HepG2 (cell line): ENCODE data around the gene NUDT17. TPM values are rescaled to one million over a fixed set of nuclear protein-coding genes. Genes with fewer than 3 reads are reported as not detected.

Source experiments
- AGO2 ChIP-seq: fragments of 200-400 bp; formaldehyde crosslinking; optimal IDR thresholded peaks from 2 replicates; pipeline ENCODE3; 2017; ENCODE audit warnings: mild to moderate bottlenecking, low read depth, low read length, moderate library complexity
- FOXP4 ChIP-seq: sonication (generic); formaldehyde crosslinking; IDR thresholded peaks from 2 replicates; pipeline ENCODE4 v1.4.0; 2020; ENCODE audit warnings: missing genetic modification reagents
- NFKB2 ChIP-seq: sonication (generic); formaldehyde crosslinking; IDR thresholded peaks from 2 replicates; pipeline ENCODE4 v1.4.0; 2020; ENCODE audit warnings: missing genetic modification reagents, borderline replicate concordance
- TFDP1 ChIP-seq: IDR thresholded peaks from 2 replicates; pipeline ENCODE4 v1.6.1; 2016; ENCODE audit warnings: missing compliant biosample characterization, missing genetic modification reagents, borderline replicate concordance
- YY1 ChIP-seq: IDR thresholded peaks from 2 replicates; pipeline ENCODE4 v1.6.1; 2011; ENCODE audit warnings: low read length, low read depth, moderate library complexity, mild to moderate bottlenecking; ENCODE audit not compliant: insufficient read depth, insufficient replicate concordance
- ZBTB38 ChIP-seq: sonication (generic); formaldehyde crosslinking; IDR thresholded peaks from 2 replicates; pipeline ENCODE4 v1.5.1; 2020; ENCODE audit warnings: mild to moderate bottlenecking, missing genetic modification reagents
- ZNF333 ChIP-seq: sonication (generic); formaldehyde crosslinking; IDR thresholded peaks from 2 replicates; pipeline ENCODE4 v1.4.0; 2020; ENCODE audit warnings: mild to moderate bottlenecking, missing genetic modification reagents, borderline replicate concordance
- ZSCAN31 ChIP-seq: sonication (generic); formaldehyde crosslinking; IDR thresholded peaks from 2 replicates; pipeline ENCODE4 v1.5.0; 2020; ENCODE audit warnings: low read depth, mild to moderate bottlenecking, missing genetic modification reagents
- polyA plus RNA-seq, 8 experiments: library from polyadenylated mRNA; depleted of rRNA in 3 of 8; stranded (reverse) in 7 of 8; unstranded in 1 of 8; fragments of >200 nt; fragmentation: Illumina TruSeq in 4 of 8; extraction: Trizol in 4 of 8; gene quantifications; 2 replicates each; pipeline versions ENCODE4 v1.2.1 to v1.2.3, GENCODE V29; 2011 to 2016; ENCODE audit warnings: low read depth in 4 of 8, missing spikeins in 1 of 8, mixed read lengths in 1 of 8; ENCODE audit not compliant: insufficient read depth in 1 of 8
- total RNA-seq, 5 experiments: library from RNA; depleted of rRNA; stranded (reverse); fragments of >200 nt; fragmentation: Illumina TruSeq; extraction: Trizol; gene quantifications; 2 replicates each; pipeline ENCODE4 v1.2.3, GENCODE V29; 2016; ENCODE audit warnings: low read depth in 1 of 5
- TF ChIP-seq, protein P1 (sequence below): sonication (generic); formaldehyde crosslinking; IDR thresholded peaks from 2 replicates; pipeline ENCODE4 v1.4.0; 2020; ENCODE audit warnings: mild to moderate bottlenecking, missing genetic modification reagents
- TF ChIP-seq, protein P2 (sequence below): sonication (generic); formaldehyde crosslinking; IDR thresholded peaks from 2 replicates; pipeline ENCODE4 v1.4.0; 2020; ENCODE audit warnings: missing genetic modification reagents
- TF ChIP-seq, protein P3 (sequence below): sonication (generic); formaldehyde crosslinking; conservative IDR thresholded peaks from 2 replicates; pipeline ENCODE4 v1.8.0; 2022; ENCODE audit warnings: missing genetic modification reagents

The NUDT17 gene
- total and polyA plus RNA-seq, 2 of the 13 experiments (the other 11 are each of a cell fraction or from before 2014, with no cell fraction given) = 2.6 to 5.8 TPM

- TF ChIP-seq, protein P1, sequence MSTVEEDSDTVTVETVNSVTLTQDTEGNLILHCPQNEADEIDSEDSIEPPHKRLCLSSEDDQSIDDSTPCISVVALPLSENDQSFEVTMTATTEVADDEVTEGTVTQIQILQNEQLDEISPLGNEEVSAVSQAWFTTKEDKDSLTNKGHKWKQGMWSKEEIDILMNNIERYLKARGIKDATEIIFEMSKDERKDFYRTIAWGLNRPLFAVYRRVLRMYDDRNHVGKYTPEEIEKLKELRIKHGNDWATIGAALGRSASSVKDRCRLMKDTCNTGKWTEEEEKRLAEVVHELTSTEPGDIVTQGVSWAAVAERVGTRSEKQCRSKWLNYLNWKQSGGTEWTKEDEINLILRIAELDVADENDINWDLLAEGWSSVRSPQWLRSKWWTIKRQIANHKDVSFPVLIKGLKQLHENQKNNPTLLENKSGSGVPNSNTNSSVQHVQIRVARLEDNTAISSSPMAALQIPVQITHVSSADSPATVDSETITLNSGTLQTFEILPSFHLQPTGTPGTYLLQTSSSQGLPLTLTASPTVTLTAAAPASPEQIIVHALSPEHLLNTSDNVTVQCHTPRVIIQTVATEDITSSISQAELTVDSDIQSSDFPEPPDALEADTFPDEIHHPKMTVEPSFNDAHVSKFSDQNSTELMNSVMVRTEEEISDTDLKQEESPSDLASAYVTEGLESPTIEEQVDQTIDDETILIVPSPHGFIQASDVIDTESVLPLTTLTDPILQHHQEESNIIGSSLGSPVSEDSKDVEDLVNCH (CRISPR knock-in tag) = no peak
- TF ChIP-seq FOXP4 (0 out of 2 replicates have a peak, but pooled peaks have one; percentile 18), ZBTB38 (CRISPR knock-in tag) (peak; percentile 2; the same call in 1 of the 2 replicates), ZNF333 (peak; percentile 55; the same call in 1 of the 2 replicates), NFKB2 (CRISPR knock-in tag) (peak; percentile 76; the same call in 1 of the 2 replicates), ZSCAN31 (CRISPR knock-in tag) (0 out of 2 replicates have a peak, but pooled peaks have one; percentile 54), YY1 (peak; percentile 83), AGO2 (peak; percentile 98), TFDP1 (CRISPR knock-in tag) (0 out of 2 replicates have a peak, but pooled peaks have one; percentile 28)
- TF ChIP-seq, protein P2, sequence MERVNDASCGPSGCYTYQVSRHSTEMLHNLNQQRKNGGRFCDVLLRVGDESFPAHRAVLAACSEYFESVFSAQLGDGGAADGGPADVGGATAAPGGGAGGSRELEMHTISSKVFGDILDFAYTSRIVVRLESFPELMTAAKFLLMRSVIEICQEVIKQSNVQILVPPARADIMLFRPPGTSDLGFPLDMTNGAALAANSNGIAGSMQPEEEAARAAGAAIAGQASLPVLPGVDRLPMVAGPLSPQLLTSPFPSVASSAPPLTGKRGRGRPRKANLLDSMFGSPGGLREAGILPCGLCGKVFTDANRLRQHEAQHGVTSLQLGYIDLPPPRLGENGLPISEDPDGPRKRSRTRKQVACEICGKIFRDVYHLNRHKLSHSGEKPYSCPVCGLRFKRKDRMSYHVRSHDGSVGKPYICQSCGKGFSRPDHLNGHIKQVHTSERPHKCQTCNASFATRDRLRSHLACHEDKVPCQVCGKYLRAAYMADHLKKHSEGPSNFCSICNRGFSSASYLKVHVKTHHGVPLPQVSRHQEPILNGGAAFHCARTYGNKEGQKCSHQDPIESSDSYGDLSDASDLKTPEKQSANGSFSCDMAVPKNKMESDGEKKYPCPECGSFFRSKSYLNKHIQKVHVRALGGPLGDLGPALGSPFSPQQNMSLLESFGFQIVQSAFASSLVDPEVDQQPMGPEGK (CRISPR knock-in tag) = peak; percentile 76
- TF ChIP-seq, protein P3, sequence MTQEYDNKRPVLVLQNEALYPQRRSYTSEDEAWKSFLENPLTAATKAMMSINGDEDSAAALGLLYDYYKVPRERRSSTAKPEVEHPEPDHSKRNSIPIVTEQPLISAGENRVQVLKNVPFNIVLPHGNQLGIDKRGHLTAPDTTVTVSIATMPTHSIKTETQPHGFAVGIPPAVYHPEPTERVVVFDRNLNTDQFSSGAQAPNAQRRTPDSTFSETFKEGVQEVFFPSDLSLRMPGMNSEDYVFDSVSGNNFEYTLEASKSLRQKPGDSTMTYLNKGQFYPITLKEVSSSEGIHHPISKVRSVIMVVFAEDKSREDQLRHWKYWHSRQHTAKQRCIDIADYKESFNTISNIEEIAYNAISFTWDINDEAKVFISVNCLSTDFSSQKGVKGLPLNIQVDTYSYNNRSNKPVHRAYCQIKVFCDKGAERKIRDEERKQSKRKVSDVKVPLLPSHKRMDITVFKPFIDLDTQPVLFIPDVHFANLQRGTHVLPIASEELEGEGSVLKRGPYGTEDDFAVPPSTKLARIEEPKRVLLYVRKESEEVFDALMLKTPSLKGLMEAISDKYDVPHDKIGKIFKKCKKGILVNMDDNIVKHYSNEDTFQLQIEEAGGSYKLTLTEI (CRISPR knock-in tag) = no peak
Observed at GRCh38 chr1:145845514-145846161, at the start of gene NUDT17 (continued).
